GM12892 (cell line): ENCODE measurements around the gene HMCES.

Experiments used
- POLR2A ChIP-seq: IDR thresholded peaks from 2 replicates; pipeline ENCODE4 v1.6.1; 2011; ENCODE audit warnings: low read depth, low read length, control low read depth
- POLR2AphosphoS5 ChIP-seq: IDR thresholded peaks from 2 replicates; pipeline ENCODE4 v1.6.1; 2011; ENCODE audit warnings: low read depth, low read length, control low read depth

- TF ChIP-seq POLR2AphosphoS5 (no peak), POLR2A (no peak)
Measured at GRCh38 chr3:129330409-129330808, 51.7 kb downstream of the HMCES start.
